Measurements from ENCODE around the gene CRMP1. TPM values are rescaled to one million over a fixed set of nuclear protein-coding genes. Genes with fewer than 3 reads are reported as not detected.

The CRMP1 gene
- total and polyA plus RNA-seq, 2 donors (not counting 3 experiments of a cell fraction or from before 2014, with no cell fraction given): 0.06 TPM; not detected in 1

DNA sequence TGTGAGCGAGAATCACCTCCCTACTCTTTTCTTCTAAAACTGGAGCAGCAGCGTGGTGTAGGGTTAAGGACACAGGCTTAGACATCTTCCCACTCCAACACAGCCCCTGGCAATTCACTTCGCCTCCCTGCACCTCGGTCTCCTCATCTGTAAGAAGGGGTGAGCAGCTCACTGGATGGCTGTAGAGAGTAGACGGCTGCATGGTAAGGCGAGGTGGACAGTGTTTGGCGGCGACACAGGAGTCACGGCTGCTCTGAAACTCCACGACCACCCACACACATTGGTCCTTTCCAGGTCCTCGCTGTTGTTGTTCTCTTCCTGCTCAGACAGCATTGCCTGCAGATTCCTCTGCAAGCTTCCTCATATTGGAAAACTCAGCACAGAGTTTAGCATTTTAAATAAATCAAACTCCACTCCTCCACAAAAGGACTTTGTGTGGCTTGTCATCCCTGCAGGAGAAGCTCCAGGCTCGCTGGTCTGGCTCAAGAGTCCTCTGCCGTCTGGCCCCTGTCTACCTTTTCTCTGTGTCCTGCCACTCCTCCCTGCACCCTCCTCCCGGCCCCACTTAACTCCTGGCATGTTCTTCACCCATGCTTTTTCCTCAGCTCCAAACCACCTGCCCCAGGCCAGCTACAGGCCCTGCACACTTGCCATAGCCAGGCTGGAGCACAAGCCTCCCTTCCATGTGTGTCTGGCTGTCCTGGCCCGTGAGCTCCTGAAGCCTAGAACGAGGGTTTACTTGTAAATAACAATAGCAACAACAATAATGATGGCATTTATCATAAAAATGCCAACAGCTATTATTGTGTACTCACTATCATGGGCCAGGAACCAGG lies 41.3 kb upstream of the CRMP1 start:
- Histone ChIP-seq H3K36me3 (ENCODE audit: control insufficient read depth in 2 of 2, extremely low read depth in 1 of 2, insufficient read depth in 2 of 2, low read length in 2 of 2) (no peaks in the 10 kb centered on the region), H3K4me2 (ENCODE audit: insufficient read depth, low read length) (no peak overlapping the region), H3K4me3 (replicated peaks in 1 of 3; ENCODE audit: insufficient read depth in 1 of 3, low read depth in 1 of 3, low read length in 3 of 3) (no peak overlapping the region), H3K79me2 (ENCODE audit: control insufficient read depth, insufficient read depth, low read length) (no peaks in the 10 kb centered on the region), H3K4me1 (ENCODE audit: control insufficient read depth, extremely low read depth, insufficient read depth, low read length) (no peaks in the 10 kb centered on the region), H3K27ac (ENCODE audit: insufficient read depth, low read depth, low read length) (no peak overlapping the region), H3K9me3 (replicated peaks; ENCODE audit: control insufficient read depth, insufficient read depth, low read length) (no peaks in the 10 kb centered on the region), H4K20me1 (replicated peaks; ENCODE audit: control insufficient read depth, extremely low read depth, insufficient read depth, low read length) (no peaks in the 10 kb centered on the region), H2AFZ (ENCODE audit: low read depth, low read length) (no peak overlapping the region), H3K9me1 (replicated peaks; ENCODE audit: control insufficient read depth, extremely low read depth, insufficient read depth, low read length) (no peaks in the 10 kb centered on the region), H3K9ac (replicated peaks; ENCODE audit: extremely low read depth, insufficient read depth, low read length) (no peak overlapping the region), H3K27me3 (ENCODE audit: control insufficient read depth in 2 of 2, insufficient read depth in 2 of 2, low read length in 2 of 2) (no peaks in the 10 kb centered on the region)
- intact Hi-C loops (cut with micrococcal nuclease) (no loop called here), dilution Hi-C loops (cut with MboI; ENCODE audit: extremely low pct_ligation_motif_present, low sequenced_read_pairs) (no loop called here)
- no TSS peak for BruUV-seq (replicated peaks)
- CTCF ChIA-PET: interaction anchor here (0.9 kb wide), 1 partner anchor 10 kb away, joined by 3 read pairs; no protein-coding TSS in a partner anchor
- POLR2A ChIA-PET: no interaction called here
- DNase-seq (ENCODE audit: low read depth, low spot score) (no peak), FAIRE-seq (no peak)
- TF ChIP-seq GATA2 (IDR thresholded peaks at IDR 0.05; ENCODE audit: insufficient read depth, insufficient read length, low read depth, low read length) (no peak), MYC (IDR thresholded peaks at IDR 0.05; ENCODE audit: low read depth, low read length) (no peak), POLR2AphosphoS5 (IDR thresholded peaks at IDR 0.05; ENCODE audit: insufficient read depth, low read depth, low read length) (no peak), EZH2 (IDR thresholded peaks at IDR 0.05; ENCODE audit: borderline replicate concordance, low read depth, low read length, severe bottlenecking) (no peak), FOS (IDR thresholded peaks at IDR 0.05; ENCODE audit: borderline replicate concordance, insufficient read depth, low read length) (no peak), POLR2A (IDR thresholded peaks at IDR 0.05; ENCODE audit: low read depth, low read length) (no peak), JUN (IDR thresholded peaks at IDR 0.05; ENCODE audit: borderline replicate concordance, insufficient read depth, insufficient read length, low read depth) (no peak)
- TF ChIP-seq, protein P1, sequence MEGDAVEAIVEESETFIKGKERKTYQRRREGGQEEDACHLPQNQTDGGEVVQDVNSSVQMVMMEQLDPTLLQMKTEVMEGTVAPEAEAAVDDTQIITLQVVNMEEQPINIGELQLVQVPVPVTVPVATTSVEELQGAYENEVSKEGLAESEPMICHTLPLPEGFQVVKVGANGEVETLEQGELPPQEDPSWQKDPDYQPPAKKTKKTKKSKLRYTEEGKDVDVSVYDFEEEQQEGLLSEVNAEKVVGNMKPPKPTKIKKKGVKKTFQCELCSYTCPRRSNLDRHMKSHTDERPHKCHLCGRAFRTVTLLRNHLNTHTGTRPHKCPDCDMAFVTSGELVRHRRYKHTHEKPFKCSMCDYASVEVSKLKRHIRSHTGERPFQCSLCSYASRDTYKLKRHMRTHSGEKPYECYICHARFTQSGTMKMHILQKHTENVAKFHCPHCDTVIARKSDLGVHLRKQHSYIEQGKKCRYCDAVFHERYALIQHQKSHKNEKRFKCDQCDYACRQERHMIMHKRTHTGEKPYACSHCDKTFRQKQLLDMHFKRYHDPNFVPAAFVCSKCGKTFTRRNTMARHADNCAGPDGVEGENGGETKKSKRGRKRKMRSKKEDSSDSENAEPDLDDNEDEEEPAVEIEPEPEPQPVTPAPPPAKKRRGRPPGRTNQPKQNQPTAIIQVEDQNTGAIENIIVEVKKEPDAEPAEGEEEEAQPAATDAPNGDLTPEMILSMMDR (IDR thresholded peaks at IDR 0.05; ENCODE audit: extremely low read depth in 1 of 2, insufficient read depth in 1 of 2, low read depth in 1 of 2, low read length in 2 of 2): no peak
- TF ChIP-seq, protein P2, sequence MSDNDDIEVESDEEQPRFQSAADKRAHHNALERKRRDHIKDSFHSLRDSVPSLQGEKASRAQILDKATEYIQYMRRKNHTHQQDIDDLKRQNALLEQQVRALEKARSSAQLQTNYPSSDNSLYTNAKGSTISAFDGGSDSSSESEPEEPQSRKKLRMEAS (IDR thresholded peaks at IDR 0.05; ENCODE audit: insufficient read depth, insufficient read length): no peak
